Iris pigment epithelial cell (primary cell): ENCODE results near the gene MT2A.
"Not testable (repeated sequence)": the region's sequence is repeated elsewhere in the genome, so short reads cannot be mapped to it uniquely, and the experiment has no call there.

Experiments
- DNase-seq: peaks from one replicate; pipeline ENCODE4 v3.0.0-alpha.2; 2011; ENCODE audit warnings: low read depth

MT2A gene

GRCh38 chr16:56621665-56622445 is 13.5 kb downstream of the MT2A start:
- not testable (repeated sequence) for DNase-seq

GRCh38 chr16:56623184-56623583 is 14.8 kb downstream of the MT2A start:
- DNase-seq = not testable (repeated sequence)

GRCh38 chr16:56623637-56624036 is 15.3 kb downstream of the MT2A start:
- no peak for DNase-seq

GRCh38 chr16:56625140-56625942 is 17.0 kb downstream of the MT2A start, which contains the start of gene MT1E:
TSS of gene MT1E (plus strand) at chr16:56625781. CDS start at chr16:56625852, 71 bp downstream.
- peak; percentile 85 for DNase-seq

- DNase-seq = peak; percentile 92
Measured at GRCh38 chr16:56625943-56626654, 17.7 kb downstream of the MT2A start.

- DNase-seq = no peak
Measured at GRCh38 chr16:56626685-56627084, 18.3 kb downstream of the MT2A start.

GRCh38 chr16:56628486-56629350 is 20.3 kb downstream of the MT2A start:
- DNase-seq = no peak

- no peak for DNase-seq
Measured at GRCh38 chr16:56629531-56629930, 21.1 kb downstream of the MT2A start.

- no peak for DNase-seq
Measured at GRCh38 chr16:56630134-56630533, 21.8 kb downstream of the MT2A start.

- DNase-seq = no peak
Measured at GRCh38 chr16:56631197-56631596, 22.8 kb downstream of the MT2A start.

GRCh38 chr16:56631832-56632155 is 23.4 kb downstream of the MT2A start:
- DNase-seq = no peak

- DNase-seq = no peak
Measured at GRCh38 chr16:56632156-56632847, 23.9 kb downstream of the MT2A start, which contains the start of gene MT1M. TSS of gene MT1M (plus strand) at chr16:56632659. CDS start at chr16:56632732, 73 bp downstream.

GRCh38 chr16:56632848-56633365 is 24.5 kb downstream of the MT2A start:
- no peak for DNase-seq

- no peak for DNase-seq
Measured at GRCh38 chr16:56633535-56633934, 25.2 kb downstream of the MT2A start.

- no peak for DNase-seq
Measured at GRCh38 chr16:56634715-56635440, 26.5 kb downstream of the MT2A start.

GRCh38 chr16:56635441-56635967 is 27.1 kb downstream of the MT2A start:
- DNase-seq = no peak

- DNase-seq = no peak
Measured at GRCh38 chr16:56636616-56637413, 28.4 kb downstream of the MT2A start.

- peak; percentile 66 for DNase-seq
Measured at GRCh38 chr16:56637814-56638750, 29.7 kb downstream of the MT2A start, which contains the start of gene MT1A. TSS of gene MT1A (plus strand) at chr16:56638666. CDS start at chr16:56638739, 73 bp downstream.
